HCT116 (cell line): Measurements from ENCODE around the gene WBP1. TPM values are rescaled to one million over a fixed set of nuclear protein-coding genes. Genes with fewer than 3 reads are reported as not detected.

Source experiments
- ATAC-seq: fragments of 200-7000 bp; cut with Tn5 transposase; 2 replicates; pipeline ENCODE4 v1.9.1; 2020; ENCODE audit warnings: mild to moderate bottlenecking, moderate library complexity
- BruUV-seq: library from RNA; stranded (reverse); fragments of 400-500 nt; replicated peaks from 2 replicates; lab custom pipeline; 2021; lab: Mats Ljungman, UMichigan
- CTCF ChIA-PET: fragments of 300-600 bp; sonication (Branson Sonifier 250); formaldehyde crosslinking; loops from one replicate; lab custom pipeline; 2021; ENCODE audit warnings: antibody characterized with exemption; lab: Charles Lee
- POLR2A ChIA-PET: fragments of 300-600, 350-600 bp; sonication (Branson Sonifier 250); formaldehyde crosslinking; loops from one replicate; lab custom pipeline; 2021; ENCODE audit warnings: antibody characterized with exemption; lab: Charles Lee
- RAD21 ChIA-PET, 2 experiments: fragments of 300-600 bp; sonication (Branson Sonifier 250); formaldehyde crosslinking; loops; one replicate each; lab custom pipeline; 2023; ENCODE audit warnings: low total read pairs in 2 of 2; ENCODE audit not compliant: uncharacterized antibody in 2 of 2, unreplicated experiment in 2 of 2, low non-redundant PET in 1 of 2; lab: Charles Lee
- DNase-seq: peaks from one replicate; pipeline ENCODE4 v3.0.0-alpha.2; 2010; ENCODE audit warnings: low read depth, low spot score
- H2AFZ ChIP-seq: fragments of 200-600 bp; shearing (Covaris generic), sonication (generic); 2 replicates; pipeline ENCODE4 v1.6.1; 2017; ENCODE audit warnings: low read depth, mixed run types, mixed read lengths, antibody characterized with exemption, low read length; ENCODE audit not compliant: poor library complexity, severe bottlenecking
- H3K27ac ChIP-seq: 2 replicates; pipeline ENCODE4 v1.5.1; 2012; ENCODE audit warnings: low read depth, low read length
- H3K27me3 ChIP-seq: fragments of 200-600 bp; sonication (generic); 2 replicates; pipeline ENCODE4 v1.6.1; 2016; ENCODE audit warnings: mixed run types, low read length, mixed read lengths; ENCODE audit not compliant: insufficient read depth
- H3K36me3 ChIP-seq, 2 experiments: fragments of 200-500 bp in 1 of 2; fragments of 200-600 bp in 1 of 2; sonication (Bioruptor generic) in 1 of 2; sonication (generic) in 1 of 2; 2 replicates each; pipeline versions ENCODE4 v1.5.1 to v1.6.1; 2014 to 2016; ENCODE audit warnings: low read length in 2 of 2, inconsistent platforms in 1 of 2, mixed read lengths in 1 of 2, mixed run types in 1 of 2; ENCODE audit not compliant: insufficient read depth in 2 of 2, control insufficient read depth in 1 of 2
- H3K4me1 ChIP-seq, 2 experiments: fragments of 200-600 bp in 1 of 2; sonication (generic) in 1 of 2; 2 replicates each; pipeline versions ENCODE4 v1.5.1 to v1.6.1; 2012 to 2017; ENCODE audit warnings: low read length in 2 of 2, inconsistent platforms in 1 of 2, mild to moderate bottlenecking in 1 of 2, mixed read lengths in 1 of 2, mixed run types in 1 of 2, moderate library complexity in 1 of 2; ENCODE audit not compliant: insufficient read depth in 2 of 2, control insufficient read depth in 1 of 2
- H3K4me2 ChIP-seq: fragments of 200-600 bp; sonication (generic); 2 replicates; pipeline ENCODE4 v1.6.1; 2017; ENCODE audit warnings: mixed run types, low read length, mixed read lengths
- H3K4me3 ChIP-seq, 2 experiments: fragments of 200-600 bp in 1 of 2; sonication (generic) in 1 of 2; replicated peaks in 1 of 2; 2 replicates each; pipeline ENCODE4 v1.5.1; 2011 to 2016; ENCODE audit warnings: low read length in 2 of 2, control low read depth in 1 of 2, low read depth in 1 of 2, mild to moderate bottlenecking in 1 of 2, mixed read lengths in 1 of 2, mixed run types in 1 of 2
- H3K79me2 ChIP-seq: fragments of 200-600 bp; sonication (generic); 2 replicates; pipeline ENCODE4 v1.6.1; 2017; ENCODE audit warnings: mild to moderate bottlenecking, mixed run types, low read length, moderate library complexity, mixed read lengths; ENCODE audit not compliant: insufficient read depth
- H3K9ac ChIP-seq: fragments of 200-600 bp; sonication (generic); 2 replicates; pipeline ENCODE4 v1.6.1; 2016; ENCODE audit warnings: low read length, mixed read lengths
- H3K9me2 ChIP-seq: fragments of 200-600 bp; sonication (generic), shearing (Covaris generic); 2 replicates; pipeline ENCODE4 v1.6.1; 2017; ENCODE audit warnings: mixed run types, mild to moderate bottlenecking, moderate library complexity; ENCODE audit not compliant: insufficient read depth
- H3K9me3 ChIP-seq, 2 experiments: fragments of 200-500 bp in 1 of 2; fragments of 200-600 bp in 1 of 2; sonication (Bioruptor generic) in 1 of 2; sonication (generic) in 1 of 2; 2 replicates each; pipeline ENCODE4 v1.6.1; 2014 to 2017; ENCODE audit warnings: low read length in 2 of 2, mixed read lengths in 2 of 2, inconsistent platforms in 1 of 2, low read depth in 1 of 2, mild to moderate bottlenecking in 1 of 2, mixed run types in 1 of 2, moderate library complexity in 1 of 2; ENCODE audit not compliant: control insufficient read depth in 1 of 2, insufficient read depth in 1 of 2
- H4K20me1 ChIP-seq: fragments of 200-600 bp; sonication (generic), shearing (Covaris generic); 2 replicates; pipeline ENCODE4 v1.6.1; 2017; ENCODE audit warnings: mixed run types, mild to moderate bottlenecking, moderate library complexity; ENCODE audit not compliant: insufficient read depth
- CEBPB ChIP-seq: IDR thresholded peaks from 2 replicates; pipeline ENCODE4 v1.6.1; 2012; ENCODE audit warnings: low read depth
- CTCF ChIP-seq, 3 experiments: fragments of 200-600 bp in 1 of 3; sonication (generic) in 1 of 3; IDR thresholded peaks in 2 of 3; conservative IDR thresholded peaks in 1 of 3; 2 replicates each; pipeline ENCODE4 v1.5.1; 2012 to 2017; ENCODE audit warnings: low read depth in 2 of 3, low read length in 2 of 3, antibody characterized with exemption in 1 of 3, borderline replicate concordance in 1 of 3, control low read depth in 1 of 3, mild to moderate bottlenecking in 1 of 3, mixed read lengths in 1 of 3, mixed run types in 1 of 3, moderate library complexity in 1 of 3; ENCODE audit not compliant: insufficient read depth in 1 of 3
- EGR1 ChIP-seq: IDR thresholded peaks from 2 replicates; pipeline ENCODE4 v1.6.1; 2012; ENCODE audit warnings: low read depth
- EZH2 ChIP-seq: fragments of 200-600 bp; sonication (generic); IDR thresholded peaks from 2 replicates; pipeline ENCODE4 v1.6.1; 2017; ENCODE audit warnings: antibody characterized with exemption, mixed run types
- FOSL1 ChIP-seq: IDR thresholded peaks from 2 replicates; pipeline ENCODE4 v1.6.1; 2012; ENCODE audit warnings: low read depth
- JUND ChIP-seq: IDR thresholded peaks from 2 replicates; pipeline ENCODE4 v1.6.1; 2012
- POLR2A ChIP-seq: IDR thresholded peaks from 2 replicates; pipeline ENCODE4 v1.7.0; 2011; ENCODE audit warnings: borderline replicate concordance; ENCODE audit not compliant: insufficient read depth, insufficient read length; ENCODE audit errors: extremely low read depth
- POLR2AphosphoS5 ChIP-seq: IDR thresholded peaks from 2 replicates; pipeline ENCODE4 v1.6.1; 2011; ENCODE audit warnings: mild to moderate bottlenecking, low read depth, low read length, moderate library complexity
- RAD21 ChIP-seq: IDR thresholded peaks from 2 replicates; pipeline ENCODE4 v1.6.1; 2012; ENCODE audit warnings: low read depth, mild to moderate bottlenecking
- REST ChIP-seq: IDR thresholded peaks from 2 replicates; pipeline ENCODE4 v1.6.1; 2012; ENCODE audit warnings: low read depth
- SP1 ChIP-seq: IDR thresholded peaks from 2 replicates; pipeline ENCODE4 v1.6.1; 2012; ENCODE audit warnings: low read depth
- SRF ChIP-seq: IDR thresholded peaks from 2 replicates; pipeline ENCODE4 v1.6.1; 2012; ENCODE audit warnings: low read depth
- TCF7L2 ChIP-seq: IDR thresholded peaks from 2 replicates; pipeline ENCODE4 v1.7.0; 2011; ENCODE audit warnings: borderline replicate concordance, inconsistent platforms; ENCODE audit not compliant: insufficient read depth, insufficient read length; ENCODE audit errors: extremely low read depth
- ZBTB33 ChIP-seq: IDR thresholded peaks from 2 replicates; pipeline ENCODE4 v1.6.1; 2011; ENCODE audit warnings: mild to moderate bottlenecking, low read length, moderate library complexity; ENCODE audit not compliant: insufficient replicate concordance; ENCODE audit errors: extremely low read depth
- intact Hi-C: fragments of 100-400 bp; cut with micrococcal nuclease; formaldehyde crosslinking; loops from 2 replicates; pipeline ENCODE4 v1.10.0; 2022
- total RNA-seq: library from RNA; stranded (reverse); gene quantifications from one replicate; pipeline ENCODE4 v1.2.1, GENCODE V29; 2021; ENCODE audit not compliant: unreplicated experiment

The WBP1 gene
- total RNA-seq, 1 experiment from 2014 or later = 64.7 TPM

- intact Hi-C loops = no loop called here
- Histone ChIP-seq H3K27me3 (no peaks in the 10 kb centered on the region), H3K4me1 (0 out of 4 replicates have a peak, but pooled peaks cover 0 to 4% of the 10 kb centered on the region in 2 experiments), H3K27ac (no peak overlapping the region), H4K20me1 (no peaks in the 10 kb centered on the region), H3K36me3 (peaks cover 43 to 55% of the 10 kb centered on the region in 2 experiments), H3K4me2 (no peak overlapping the region), H3K9me3 (no peaks in the 10 kb centered on the region), H3K79me2 (peaks cover 39% of the 10 kb centered on the region), H2AFZ (no peak overlapping the region), H3K9ac (no peak overlapping the region), H3K4me3 (no peak overlapping the region), H3K9me2 (no peaks in the 10 kb centered on the region)
- no peak for TF ChIP-seq FOSL1
- no peak for TF ChIP-seq SRF
- TF ChIP-seq RAD21 = no peak
- TF ChIP-seq JUND = no peak
- no peak for TF ChIP-seq TCF7L2
- TF ChIP-seq ZBTB33 = no peak
- no peak for TF ChIP-seq EGR1
- TF ChIP-seq POLR2A = no peak
- no peak for TF ChIP-seq CTCF (IDR thresholded peaks at IDR 0.05 in 2 of 3, conservative IDR thresholded peaks at IDR 0.05 in 1 of 3; ENCODE audit: borderline replicate concordance in 1 of 3, insufficient read depth in 1 of 3, low read depth in 2 of 3, low read length in 2 of 3)
- no peak for TF ChIP-seq REST
- TF ChIP-seq EZH2 = no peak
- TF ChIP-seq CEBPB = no peak
- TF ChIP-seq SP1 = no peak
- TF ChIP-seq POLR2AphosphoS5 = no peak
- BruUV-seq = no TSS peak
- no peak for DNase-seq
- CTCF ChIA-PET = no interaction called here
- POLR2A ChIA-PET = interaction anchor here (1.8 kb wide), 1 partner anchor 10 kb away, joined by 7 read pairs; no protein-coding TSS in a partner anchor
- RAD21 ChIA-PET = no interaction called here
- ATAC-seq = no peak
Measured at GRCh38 chr2:74430502-74430901, 27.7 kb upstream of the WBP1 start.
